Jurkat, Clone E6-1 (cell line): Measurements from ENCODE around the gene EPHA1. TPM values are rescaled to one million over a fixed set of nuclear protein-coding genes. Genes with fewer than 3 reads are reported as not detected.

ENCODE experiments used
- DNase-seq: peaks from one replicate; pipeline ENCODE4 v3.0.0-alpha.2; 2011; ENCODE audit warnings: low read depth, low spot score
- H3K4me3 ChIP-seq: 2 replicates; pipeline ENCODE4 v1.5.1; 2011; ENCODE audit warnings: mild to moderate bottlenecking, low read length, control low read depth, moderate library complexity
- polyA plus RNA-seq: library from polyadenylated mRNA; unstranded; fragments of >200 nt; gene quantifications from one replicate; pipeline ENCODE4 v1.2.1, GENCODE V29; 2012; ENCODE audit warnings: missing spikeins; ENCODE audit not compliant: insufficient read length, insufficient read depth

EPHA1 gene
- polyA plus RNA-seq: 0.98 TPM

- H3K4me3 ChIP-seq: peak within 1 kb of the TSS; percentile 48
- no peak for DNase-seq
Observed at GRCh38 chr7:143408686-143409561, at the start of gene EPHA1. EPHA1 (minus strand) TSS chr7:143408856; CDS start chr7:143408805, 51 bp downstream.

- DNase-seq: no peak
- no peak overlapping the region for H3K4me3 ChIP-seq
Observed at GRCh38 chr7:143458263-143458662, 49.6 kb upstream of the EPHA1 start.

GRCh38 chr7:143456992-143457793, 48.5 kb upstream of the EPHA1 start:
- H3K4me3 ChIP-seq: no peak overlapping the region
- DNase-seq: no peak

GRCh38 chr7:143455942-143456341, 47.3 kb upstream of the EPHA1 start:
- no peak overlapping the region for H3K4me3 ChIP-seq
- DNase-seq: no peak

GRCh38 chr7:143455491-143455890, 46.8 kb upstream of the EPHA1 start:
- H3K4me3 ChIP-seq: no peak overlapping the region
- no peak for DNase-seq

- no peak overlapping the region for H3K4me3 ChIP-seq
- DNase-seq: no peak
Observed at GRCh38 chr7:143454091-143454680, 45.5 kb upstream of the EPHA1 start.

GRCh38 chr7:143452495-143452894, 43.8 kb upstream of the EPHA1 start:
- DNase-seq: no peak

GRCh38 chr7:143451746-143452145, 43.1 kb upstream of the EPHA1 start:
- H3K4me3 ChIP-seq: no peak overlapping the region
- DNase-seq: no peak

More at GRCh38 chr7:143452495-143452894, 43.8 kb upstream of the EPHA1 start:
- no peak overlapping the region for H3K4me3 ChIP-seq

GRCh38 chr7:143451122-143451521, 42.5 kb upstream of the EPHA1 start:
- H3K4me3 ChIP-seq: no peak overlapping the region
- DNase-seq: no peak

GRCh38 chr7:143449793-143450192, 41.1 kb upstream of the EPHA1 start:
- no peak for DNase-seq
- H3K4me3 ChIP-seq: no peak overlapping the region

- H3K4me3 ChIP-seq: no peak overlapping the region
- no peak for DNase-seq
Observed at GRCh38 chr7:143448429-143448828, 39.8 kb upstream of the EPHA1 start.

- DNase-seq: no peak
- H3K4me3 ChIP-seq: no peak overlapping the region
Observed at GRCh38 chr7:143447466-143447865, 38.8 kb upstream of the EPHA1 start.

GRCh38 chr7:143444785-143445184, 36.1 kb upstream of the EPHA1 start:
- no peak for DNase-seq
- no peak overlapping the region for H3K4me3 ChIP-seq

GRCh38 chr7:143444063-143444782, 35.6 kb upstream of the EPHA1 start:
- DNase-seq: no peak

GRCh38 chr7:143443153-143443552, 34.5 kb upstream of the EPHA1 start, which contains the start of gene TAS2R60:
TAS2R60 (plus strand) TSS chr7:143443453; CDS start chr7:143443453, 0 bp downstream.
- no peak for DNase-seq
- H3K4me3 ChIP-seq: no peak within 1 kb of the TSS

More at GRCh38 chr7:143444063-143444782, 35.6 kb upstream of the EPHA1 start:
- H3K4me3 ChIP-seq: no peak overlapping the region

GRCh38 chr7:143439866-143440265, 31.2 kb upstream of the EPHA1 start:
- no peak for DNase-seq
- no peak overlapping the region for H3K4me3 ChIP-seq

- no peak for DNase-seq
- H3K4me3 ChIP-seq: no peak overlapping the region
Observed at GRCh38 chr7:143437578-143437977, 28.9 kb upstream of the EPHA1 start.

- DNase-seq: no peak
- H3K4me3 ChIP-seq: no peak overlapping the region
Observed at GRCh38 chr7:143436325-143436946, 27.8 kb upstream of the EPHA1 start.
